Suprapubic skin (tissue), 4 donors: ENCODE results near the gene TFDP1. TPM values are rescaled to one million over a fixed set of nuclear protein-coding genes. Genes with fewer than 3 reads are reported as not detected.

Experiments used
- DNase-seq, 2 donors: peaks; one replicate each; pipeline ENCODE4 v3.0.0-alpha.2; 2019; ENCODE audit warnings: low spot score in 2 of 2
- H3K27ac ChIP-seq: fragments of 200-600 bp; sonication (generic); one replicate; pipeline ENCODE4 v1.5.1; 2019
- H3K27me3 ChIP-seq: fragments of 200-600 bp; sonication (generic); one replicate; pipeline ENCODE4 v1.5.1; 2019
- H3K36me3 ChIP-seq: fragments of 200-600 bp; sonication (generic); one replicate; pipeline ENCODE4 v1.5.1; 2019
- H3K4me1 ChIP-seq: fragments of 200-600 bp; sonication (generic); one replicate; pipeline ENCODE4 v1.5.1; 2019
- H3K4me3 ChIP-seq: fragments of 200-600 bp; sonication (generic); one replicate; pipeline ENCODE4 v1.5.1; 2019; ENCODE audit warnings: mild to moderate bottlenecking
- H3K9me3 ChIP-seq: fragments of 200-600 bp; sonication (generic); one replicate; pipeline ENCODE4 v1.5.1; 2019
- CTCF ChIP-seq, 2 donors: fragments of 200-600 bp in 1 of 2; fragments of 450-650 bp in 1 of 2; sonication (generic) in 1 of 2; IDR thresholded peaks; one replicate each; pipeline ENCODE4 v1.5.1; 2016 to 2019; ENCODE audit warnings: antibody characterized with exemption in 2 of 2, mild to moderate bottlenecking in 1 of 2, moderate library complexity in 1 of 2
- EP300 ChIP-seq: sonication (generic); formaldehyde crosslinking; IDR thresholded peaks from one replicate; pipeline ENCODE4 v1.6.1; 2017; ENCODE audit warnings: antibody characterized with exemption
- POLR2A ChIP-seq, 2 donors: fragments of 450-650 bp; IDR thresholded peaks; one replicate each; pipeline ENCODE4 v1.6.1; 2017; ENCODE audit warnings: antibody characterized with exemption in 2 of 2, mild to moderate bottlenecking in 2 of 2, moderate library complexity in 2 of 2
- POLR2AphosphoS5 ChIP-seq, 3 donors: sonication (generic); formaldehyde crosslinking; IDR thresholded peaks; one replicate each; pipeline ENCODE4 v1.6.1; 2017; ENCODE audit warnings: antibody characterized with exemption in 3 of 3
- WGBS: methylation state at CpG from one replicate; pipeline ENCODE4 v1.1.5; 2018; 5-methylcytosine and 5-hydroxymethylcytosine counted together
- total RNA-seq, 4 donors: library from RNA; depleted of rRNA; stranded (reverse); fragments of >200 nt; gene quantifications; one replicate each; pipeline ENCODE4 v1.1.0, GENCODE V29; 2016

The TFDP1 gene
- total RNA-seq, 4 donors from 2014 or later, result 47.5 to 63.3 (median 52.0) TPM

GRCh38 chr13:113611996-113612395 lies 27.4 kb downstream of the TFDP1 start:
- no peak for DNase-seq
- Histone ChIP-seq H3K4me1 (no peaks in the 10 kb centered on the region), H3K27me3 (no peaks in the 10 kb centered on the region), H3K9me3 (no peaks in the 10 kb centered on the region), H3K36me3 (peaks cover 51% of the 10 kb centered on the region), H3K27ac (no peak overlapping the region), H3K4me3 (no peak overlapping the region)
- 93% methylated on average over 5 of the region's 5 CpGs for WGBS
- TF ChIP-seq EP300 (no peak), POLR2A (IDR thresholded peaks at IDR 0.05) (no peak)

GRCh38 chr13:113612607-113613006 lies 28.1 kb downstream of the TFDP1 start:
- WGBS, result 90% methylated on average over 10 of the region's 10 CpGs

GRCh38 chr13:113613789-113614379 lies 29.3 kb downstream of the TFDP1 start:
- Histone ChIP-seq H3K4me1 (no peaks in the 10 kb centered on the region), H3K36me3 (peaks cover 46% of the 10 kb centered on the region), H3K4me3 (no peak overlapping the region), H3K27ac (no peak overlapping the region), H3K27me3 (no peaks in the 10 kb centered on the region), H3K9me3 (no peaks in the 10 kb centered on the region)
- 93% methylated on average over 15 of the region's 16 CpGs for WGBS
- no peak for DNase-seq
- TF ChIP-seq POLR2A (IDR thresholded peaks at IDR 0.05) (no peak), EP300 (no peak), CTCF (IDR thresholded peaks at IDR 0.05) (no peak), POLR2AphosphoS5 (IDR thresholded peaks at IDR 0.05) (no peak)

More at GRCh38 chr13:113612607-113613006, 28.1 kb downstream of the TFDP1 start:
- Histone ChIP-seq H3K27me3 (no peaks in the 10 kb centered on the region), H3K4me1 (no peaks in the 10 kb centered on the region), H3K27ac (no peak overlapping the region), H3K9me3 (no peaks in the 10 kb centered on the region), H3K4me3 (no peak overlapping the region), H3K36me3 (peaks cover 54% of the 10 kb centered on the region)
- no peak for DNase-seq
- TF ChIP-seq POLR2AphosphoS5 (IDR thresholded peaks at IDR 0.05) (no peak), EP300 (no peak), CTCF (IDR thresholded peaks at IDR 0.05) (no peak), POLR2A (IDR thresholded peaks at IDR 0.05) (no peak)

- Histone ChIP-seq H3K27me3 (no peaks in the 10 kb centered on the region), H3K9me3 (no peaks in the 10 kb centered on the region), H3K36me3 (peaks cover 33% of the 10 kb centered on the region), H3K4me1 (no peaks in the 10 kb centered on the region), H3K4me3 (no peak overlapping the region), H3K27ac (no peak overlapping the region)
- no peak for DNase-seq
- 91% methylated on average over 20 of the region's 20 CpGs for WGBS
- TF ChIP-seq EP300, result no peak
- TF ChIP-seq POLR2A (IDR thresholded peaks at IDR 0.05), result no peak
- no peak for TF ChIP-seq CTCF (IDR thresholded peaks at IDR 0.05)
- TF ChIP-seq POLR2AphosphoS5 (IDR thresholded peaks at IDR 0.05), result no peak
These were observed 31.8 kb downstream of the TFDP1 start for GRCh38 chr13:113616281-113616906.

GRCh38 chr13:113616991-113617749 lies 32.6 kb downstream of the TFDP1 start:
- H3K27me3 ChIP-seq, result no peaks in the 10 kb centered on the region
- no peaks in the 10 kb centered on the region for H3K9me3 ChIP-seq
- no peak overlapping the region for H3K4me3 ChIP-seq
- H3K27ac ChIP-seq, result no peak overlapping the region
- H3K36me3 ChIP-seq, result peaks cover 25% of the 10 kb centered on the region
- 85% methylated on average over 16 of the region's 18 CpGs for WGBS
- no peak for DNase-seq
- TF ChIP-seq CTCF (IDR thresholded peaks at IDR 0.05), result no peak
- no peak for TF ChIP-seq EP300
- no peak for TF ChIP-seq POLR2AphosphoS5 (IDR thresholded peaks at IDR 0.05)
- no peak for TF ChIP-seq POLR2A (IDR thresholded peaks at IDR 0.05)
- no peaks in the 10 kb centered on the region for H3K4me1 ChIP-seq
